HG02840 (cell line): ENCODE measurements around the gene LPCAT3.
A peak's percentile ranks its signal among the peaks of the same experiment; 100 is the strongest.
"Not testable (repeated sequence)": the region's sequence is repeated elsewhere in the genome, so short reads cannot be mapped to it uniquely, and the experiment has no call there.

Source experiments
- ATAC-seq: cut with Tn5 transposase; IDR thresholded peaks from one replicate; pipeline ENCODE4 v1.9.1; 2021; ENCODE audit warnings: mild to moderate bottlenecking, moderate library complexity, moderate number of reproducible peaks; ENCODE audit not compliant: unreplicated experiment, low FRiP score

Gene LPCAT3

GRCh38 chr12:7038591-7038990 lies 20.3 kb upstream of the LPCAT3 start:
- no peak for ATAC-seq

GRCh38 chr12:7037411-7037810 lies 19.1 kb upstream of the LPCAT3 start:
- not testable (repeated sequence) for ATAC-seq

- no peak for ATAC-seq
Observed at GRCh38 chr12:7035463-7035862, 17.2 kb upstream of the LPCAT3 start.

- ATAC-seq: no peak
Observed at GRCh38 chr12:7034464-7034863, 16.2 kb upstream of the LPCAT3 start.

- no peak for ATAC-seq
Observed at GRCh38 chr12:7032990-7033389, 14.7 kb upstream of the LPCAT3 start.

- ATAC-seq: no peak
Observed at GRCh38 chr12:7031306-7031705, 13.0 kb upstream of the LPCAT3 start.

GRCh38 chr12:7026854-7027253 lies 8.6 kb upstream of the LPCAT3 start:
- no peak for ATAC-seq

- ATAC-seq: no peak
Observed at GRCh38 chr12:7023114-7023513, 4.8 kb upstream of the LPCAT3 start.

GRCh38 chr12:7021956-7022355 lies 3.7 kb upstream of the LPCAT3 start:
- no peak for ATAC-seq

GRCh38 chr12:7019043-7019569 lies 830 bp upstream of the LPCAT3 start:
- no peak for ATAC-seq

GRCh38 chr12:7017870-7018349 lies 366 bp downstream of the LPCAT3 start:
- peak; percentile 19 for ATAC-seq

- ATAC-seq: no peak
Observed at GRCh38 chr12:7016958-7017571, 1.2 kb downstream of the LPCAT3 start.

GRCh38 chr12:7015555-7016370 lies 2.5 kb downstream of the LPCAT3 start:
- no peak for ATAC-seq

- ATAC-seq: no peak
Observed at GRCh38 chr12:7013101-7013500, 5.2 kb downstream of the LPCAT3 start.

GRCh38 chr12:7012024-7012607 lies 6.2 kb downstream of the LPCAT3 start:
- ATAC-seq: no peak

GRCh38 chr12:7011398-7011797 lies 6.9 kb downstream of the LPCAT3 start:
- not testable (repeated sequence) for ATAC-seq

GRCh38 chr12:7009512-7009911 lies 8.8 kb downstream of the LPCAT3 start:
- no peak for ATAC-seq

- ATAC-seq: no peak
Observed at GRCh38 chr12:7008864-7009263, 9.4 kb downstream of the LPCAT3 start.

GRCh38 chr12:7006639-7007038 lies 11.6 kb downstream of the LPCAT3 start:
- ATAC-seq: no peak

GRCh38 chr12:7005311-7005710 lies 13.0 kb downstream of the LPCAT3 start:
- no peak for ATAC-seq

GRCh38 chr12:7004840-7005239 lies 13.4 kb downstream of the LPCAT3 start:
- ATAC-seq: no peak
